OCI-LY1 (cell line): Measurements from ENCODE around the gene PZP.

Source experiments
- H2AFZ ChIP-seq: fragments of 200-600 bp; sonication (generic), shearing (Covaris generic); 2 replicates; pipeline ENCODE4 v1.6.0; 2014; ENCODE audit warnings: antibody characterized with exemption, mild to moderate bottlenecking, low read length
- H3F3A ChIP-seq: fragments of 200-600 bp; sonication (generic), shearing (Covaris generic); 2 replicates; pipeline ENCODE4 v1.6.0; 2014; ENCODE audit warnings: mild to moderate bottlenecking, antibody characterized with exemption, low read length, moderate library complexity; ENCODE audit not compliant: insufficient read depth
- H3K27ac ChIP-seq: fragments of 200-600 bp; sonication (generic); 2 replicates; pipeline ENCODE4 v1.5.1; 2014; ENCODE audit warnings: low read length, mixed run types, mild to moderate bottlenecking, low read depth; ENCODE audit not compliant: poor library complexity, severe bottlenecking
- H3K27me3 ChIP-seq: fragments of 200-600 bp; sonication (generic); 2 replicates; pipeline ENCODE4 v1.6.0; 2014; ENCODE audit warnings: antibody characterized with exemption, mild to moderate bottlenecking, low read length, moderate library complexity; ENCODE audit not compliant: insufficient read depth
- H3K36me3 ChIP-seq: fragments of 200-600 bp; sonication (generic); 2 replicates; pipeline ENCODE4 v1.6.1; 2014; ENCODE audit warnings: mild to moderate bottlenecking, antibody characterized with exemption, low read length, moderate library complexity, mixed read lengths; ENCODE audit not compliant: insufficient read depth
- H3K4me1 ChIP-seq: fragments of 200-600 bp; sonication (generic); 2 replicates; pipeline ENCODE4 v1.5.1; 2014; ENCODE audit warnings: mild to moderate bottlenecking, low read length, moderate library complexity; ENCODE audit not compliant: insufficient read depth, severe bottlenecking
- H3K4me2 ChIP-seq: fragments of 200-600 bp; sonication (generic), shearing (Covaris generic); 2 replicates; pipeline ENCODE4 v1.6.1; 2014; ENCODE audit warnings: low read length
- H3K4me3 ChIP-seq: fragments of 200-600 bp; sonication (generic); 2 replicates; pipeline ENCODE4 v1.5.1; 2014; ENCODE audit warnings: low read length, low read depth, mild to moderate bottlenecking, mixed read lengths; ENCODE audit not compliant: poor library complexity, severe bottlenecking
- H3K79me2 ChIP-seq: fragments of 200-600 bp; shearing (Covaris generic); 2 replicates; pipeline ENCODE4 v1.6.1; 2016; ENCODE audit warnings: mixed run types, low read length, mixed read lengths; ENCODE audit not compliant: insufficient read depth
- H3K9ac ChIP-seq: fragments of 200-600 bp; sonication (generic), shearing (Covaris generic); 2 replicates; pipeline ENCODE4 v1.6.1; 2014; ENCODE audit warnings: mild to moderate bottlenecking, low read length, mixed read lengths
- H3K9me2 ChIP-seq: fragments of 200-600 bp; sonication (generic), shearing (Covaris generic); 2 replicates; pipeline ENCODE4 v1.6.1; 2014; ENCODE audit warnings: low read depth, mild to moderate bottlenecking, low read length, mixed read lengths
- H3K9me3 ChIP-seq: fragments of 200-600 bp; shearing (Covaris generic); 2 replicates; pipeline ENCODE4 v1.6.1; 2014; ENCODE audit warnings: low read length, mixed read lengths
- H4K20me1 ChIP-seq: fragments of 200-600 bp; sonication (generic), shearing (Covaris generic); 2 replicates; pipeline ENCODE4 v1.6.0; 2016; ENCODE audit warnings: mild to moderate bottlenecking, low read length; ENCODE audit not compliant: insufficient read depth
- CTCF ChIP-seq: fragments of 200-600 bp; sonication (generic), shearing (Covaris generic); IDR thresholded peaks from 2 replicates; pipeline ENCODE4 v1.5.1; 2017; ENCODE audit warnings: mild to moderate bottlenecking, antibody characterized with exemption, low read length, moderate library complexity, mixed read lengths
- EZH2 ChIP-seq: fragments of 200-600 bp; sonication (generic), shearing (Covaris generic); IDR thresholded peaks from 2 replicates; pipeline ENCODE4 v1.8.0; 2017; ENCODE audit warnings: borderline replicate concordance, mixed run types, mild to moderate bottlenecking, antibody characterized with exemption, low read length, moderate library complexity, mixed read lengths

Gene PZP

DNA sequence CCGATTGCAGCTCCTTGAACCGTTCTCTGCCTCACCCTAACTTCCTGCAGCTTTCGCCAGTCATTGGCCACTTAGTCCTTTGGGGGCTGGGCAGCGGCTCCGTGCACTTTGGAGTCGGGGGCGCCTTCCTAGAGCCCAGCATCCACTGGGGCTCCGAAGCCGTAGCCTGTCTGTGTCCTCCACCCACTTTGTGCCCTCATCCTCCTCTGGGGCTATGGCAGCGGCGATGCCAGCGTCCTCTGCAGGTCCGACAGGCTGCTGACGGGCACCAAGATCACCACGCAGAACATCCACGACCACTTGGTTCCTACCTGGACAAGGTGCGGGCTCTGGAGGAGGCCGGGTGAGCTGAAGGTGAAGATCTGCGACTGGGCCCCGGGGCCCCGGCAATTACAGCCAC lies 80.7 kb downstream of the PZP start:
- H3K79me2 ChIP-seq = no peaks in the 10 kb centered on the region
- no peak overlapping the region for H2AFZ ChIP-seq
- H3K4me3 ChIP-seq = no peak overlapping the region
- H3K9me3 ChIP-seq = no peaks in the 10 kb centered on the region
- H3K27me3 ChIP-seq = no peaks in the 10 kb centered on the region
- TF ChIP-seq EZH2 (no peak), CTCF (no peak)
- no peak overlapping the region for H3K27ac ChIP-seq
- H3K4me1 ChIP-seq = no peaks in the 10 kb centered on the region
- H3F3A ChIP-seq = no peaks in the 10 kb centered on the region
- H3K36me3 ChIP-seq = no peaks in the 10 kb centered on the region
- H3K9ac ChIP-seq = no peak overlapping the region
- no peaks in the 10 kb centered on the region for H4K20me1 ChIP-seq
- no peak overlapping the region for H3K4me2 ChIP-seq
- no peaks in the 10 kb centered on the region for H3K9me2 ChIP-seq

DNA sequence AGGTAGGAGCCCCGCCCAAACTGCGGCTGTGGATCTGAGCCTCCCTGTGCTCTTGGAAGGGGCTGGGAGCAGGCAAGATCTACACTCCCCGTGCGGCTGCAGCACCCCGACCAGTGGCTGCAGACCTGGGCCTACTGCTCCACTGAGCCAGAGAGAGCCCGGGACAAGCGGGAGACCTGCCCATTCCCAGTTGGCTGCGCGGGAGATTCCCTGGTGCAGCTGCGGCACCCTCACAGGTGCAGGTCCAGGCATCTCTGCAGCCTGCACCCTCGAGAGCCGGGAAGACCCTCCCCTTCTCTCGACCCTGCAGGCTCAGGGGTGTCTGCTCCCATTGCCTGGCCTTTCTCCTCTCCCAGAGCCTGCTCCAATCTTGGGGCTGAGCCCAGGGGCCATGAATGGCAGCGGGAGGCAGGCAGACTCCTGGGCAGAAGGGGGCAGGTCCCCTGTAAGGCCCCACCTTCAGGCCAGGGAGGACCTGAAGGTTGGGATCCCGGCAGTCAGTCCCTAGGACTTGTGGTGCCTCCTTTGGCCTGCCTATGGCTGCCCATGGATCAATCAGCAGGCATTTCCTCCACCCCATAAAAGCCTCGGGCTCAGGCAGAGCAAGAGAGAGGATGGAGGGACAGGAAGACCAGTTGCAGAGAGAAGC lies 83.7 kb downstream of the PZP start:
- Histone ChIP-seq H3K27ac (no peak overlapping the region), H3K4me3 (no peak overlapping the region), H3K9me3 (no peaks in the 10 kb centered on the region), H3K36me3 (no peaks in the 10 kb centered on the region), H3K27me3 (no peaks in the 10 kb centered on the region), H3K9ac (no peak overlapping the region), H4K20me1 (no peaks in the 10 kb centered on the region), H3K4me1 (no peaks in the 10 kb centered on the region), H3K9me2 (no peaks in the 10 kb centered on the region), H3K79me2 (no peaks in the 10 kb centered on the region), H3K4me2 (no peak overlapping the region), H2AFZ (no peak overlapping the region), H3F3A (no peaks in the 10 kb centered on the region)
- TF ChIP-seq EZH2 (no peak), CTCF (no peak)

DNA sequence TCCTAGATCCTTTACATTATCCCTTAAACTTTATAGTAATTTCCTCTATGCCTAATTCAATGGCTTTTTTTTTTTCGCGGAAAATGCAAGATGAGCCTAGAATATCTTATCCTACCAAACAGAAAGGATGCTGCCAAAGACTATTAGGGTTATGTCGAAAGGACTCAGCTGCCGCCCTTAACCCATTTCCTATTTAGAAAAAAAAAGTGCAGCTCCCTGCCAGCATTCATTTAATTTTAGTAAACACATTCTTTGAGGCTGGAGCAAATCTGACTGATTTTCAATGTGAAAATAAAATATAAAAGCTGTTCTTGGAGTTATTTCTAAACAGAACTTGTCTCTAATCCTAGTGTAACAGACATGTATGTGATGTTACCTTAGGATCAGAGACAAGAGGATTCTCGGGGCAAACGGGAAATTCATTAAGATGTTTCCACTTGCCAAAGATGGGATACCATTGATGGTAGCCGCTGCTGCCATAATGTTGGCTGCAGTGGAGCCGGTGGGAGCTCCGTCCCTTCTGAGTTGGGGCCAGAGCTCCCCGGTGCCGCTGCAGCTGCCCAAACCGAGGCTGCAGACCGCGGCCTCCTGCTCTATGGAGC lies 84.3 kb downstream of the PZP start:
- TF ChIP-seq EZH2 (no peak), CTCF (no peak)
- no peak overlapping the region for H3K4me2 ChIP-seq
- H3K4me3 ChIP-seq = no peak overlapping the region

More for the DNA sequence above, 84.3 kb downstream of the PZP start:
- no peaks in the 10 kb centered on the region for H3K9me3 ChIP-seq
- H4K20me1 ChIP-seq = no peaks in the 10 kb centered on the region
- no peaks in the 10 kb centered on the region for H3K36me3 ChIP-seq
- H3K27ac ChIP-seq = no peak overlapping the region
- H3K27me3 ChIP-seq = no peaks in the 10 kb centered on the region
- H2AFZ ChIP-seq = no peak overlapping the region
- H3K9ac ChIP-seq = no peak overlapping the region
- H3F3A ChIP-seq = no peaks in the 10 kb centered on the region
- H3K79me2 ChIP-seq = no peaks in the 10 kb centered on the region
- no peaks in the 10 kb centered on the region for H3K9me2 ChIP-seq
- H3K4me1 ChIP-seq = no peaks in the 10 kb centered on the region
